ENCODE data around the gene ATP6V0C. TPM values are rescaled to one million over a fixed set of nuclear protein-coding genes. Genes with fewer than 3 reads are reported as not detected.
A peak's percentile ranks its signal among the peaks of the same experiment; 100 is the strongest.

Gene ATP6V0C
- total RNA-seq, 1 donor from 2014 or later, result 155 TPM

DNA sequence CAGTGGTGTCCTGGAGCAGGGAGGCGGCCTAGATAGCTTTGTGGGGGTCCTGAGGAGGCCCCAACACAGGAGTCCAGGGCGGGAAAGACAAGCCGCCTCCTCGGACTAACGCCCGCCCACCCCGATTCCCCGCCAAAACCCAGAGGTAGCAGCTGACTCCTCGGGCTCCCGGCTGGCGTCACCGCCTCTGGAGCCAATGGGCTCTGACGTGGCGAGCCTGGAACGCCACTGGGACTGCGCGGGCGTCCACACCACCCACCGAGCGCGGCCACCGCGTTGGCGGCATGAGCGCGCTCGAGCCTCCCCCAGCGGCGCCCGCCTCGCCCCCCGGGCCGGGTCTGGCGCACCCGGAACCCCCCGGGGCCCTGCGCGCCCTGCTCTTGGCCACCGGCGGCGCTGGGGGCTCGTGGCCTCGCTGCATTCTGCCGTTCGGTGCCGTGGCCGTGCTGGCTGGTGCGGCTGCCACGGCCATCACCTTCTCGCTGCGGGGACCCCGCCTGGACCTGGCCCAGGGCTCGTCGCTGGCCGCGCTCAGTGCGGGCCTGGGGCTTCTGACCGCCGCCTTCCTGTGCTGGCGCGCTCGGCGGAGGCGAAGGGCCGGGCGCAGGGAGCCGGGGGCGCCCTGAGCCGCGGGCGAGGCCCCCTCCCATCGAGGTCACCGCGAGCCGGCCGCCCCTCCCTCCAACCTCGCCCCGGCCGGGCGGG, 46.1 kb upstream of the ATP6V0C start:
- Mint-ChIP-seq H3K36me3 (no peaks in the 10 kb centered on the region), H3K9me3 (no peaks in the 10 kb centered on the region), H3K27ac (no peak overlapping the region), H3K4me3 (peak overlapping the region; percentile 60), H3K27me3 (peaks cover 9% of the 10 kb centered on the region), H3K4me1 (ENCODE audit: unreplicated experiment) (peaks cover 10% of the 10 kb centered on the region)
- TF ChIP-seq, protein P1, sequence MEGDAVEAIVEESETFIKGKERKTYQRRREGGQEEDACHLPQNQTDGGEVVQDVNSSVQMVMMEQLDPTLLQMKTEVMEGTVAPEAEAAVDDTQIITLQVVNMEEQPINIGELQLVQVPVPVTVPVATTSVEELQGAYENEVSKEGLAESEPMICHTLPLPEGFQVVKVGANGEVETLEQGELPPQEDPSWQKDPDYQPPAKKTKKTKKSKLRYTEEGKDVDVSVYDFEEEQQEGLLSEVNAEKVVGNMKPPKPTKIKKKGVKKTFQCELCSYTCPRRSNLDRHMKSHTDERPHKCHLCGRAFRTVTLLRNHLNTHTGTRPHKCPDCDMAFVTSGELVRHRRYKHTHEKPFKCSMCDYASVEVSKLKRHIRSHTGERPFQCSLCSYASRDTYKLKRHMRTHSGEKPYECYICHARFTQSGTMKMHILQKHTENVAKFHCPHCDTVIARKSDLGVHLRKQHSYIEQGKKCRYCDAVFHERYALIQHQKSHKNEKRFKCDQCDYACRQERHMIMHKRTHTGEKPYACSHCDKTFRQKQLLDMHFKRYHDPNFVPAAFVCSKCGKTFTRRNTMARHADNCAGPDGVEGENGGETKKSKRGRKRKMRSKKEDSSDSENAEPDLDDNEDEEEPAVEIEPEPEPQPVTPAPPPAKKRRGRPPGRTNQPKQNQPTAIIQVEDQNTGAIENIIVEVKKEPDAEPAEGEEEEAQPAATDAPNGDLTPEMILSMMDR (conservative IDR thresholded peaks at IDR 0.05), result peak; percentile 42
- DNase-seq (ENCODE audit: extremely low spot score, unreplicated experiment), result no peak

DNA sequence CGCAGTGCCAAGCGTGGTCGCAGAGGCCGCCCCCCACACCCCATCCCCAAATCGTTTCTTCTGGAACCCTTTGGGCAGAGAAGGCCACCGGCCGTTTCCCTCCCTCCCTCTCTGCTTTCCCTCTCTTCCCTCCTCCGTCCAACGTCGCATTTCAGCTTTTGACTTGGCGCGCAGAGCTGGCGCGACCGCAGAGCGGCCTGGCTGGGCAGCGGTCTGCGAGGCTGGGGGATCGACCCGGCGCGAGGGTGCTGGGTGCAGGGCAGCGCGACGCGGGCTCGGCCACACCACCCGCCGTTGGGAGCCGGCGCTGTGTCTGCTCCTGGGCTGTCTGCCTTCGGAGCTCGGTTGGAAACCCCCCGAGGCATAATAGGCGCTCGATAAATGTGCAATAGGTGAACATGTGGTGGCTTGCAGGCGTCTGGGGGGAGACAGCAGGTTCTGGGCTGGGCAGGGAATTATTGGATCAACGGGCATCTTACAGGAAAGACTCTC, 45.5 kb upstream of the ATP6V0C start:
- TF ChIP-seq, protein P1 (conservative IDR thresholded peaks at IDR 0.05), result no peak
- peak overlapping the region; percentile 78 for H3K4me3 Mint-ChIP-seq
- H3K27ac Mint-ChIP-seq, result peak overlapping the region; percentile 31
- H3K4me1 Mint-ChIP-seq (ENCODE audit: unreplicated experiment), result peaks cover 10% of the 10 kb centered on the region
- DNase-seq (ENCODE audit: extremely low spot score, unreplicated experiment), result no peak
- peaks cover 9% of the 10 kb centered on the region for H3K27me3 Mint-ChIP-seq
- no peaks in the 10 kb centered on the region for H3K9me3 Mint-ChIP-seq
- no peaks in the 10 kb centered on the region for H3K36me3 Mint-ChIP-seq

DNA sequence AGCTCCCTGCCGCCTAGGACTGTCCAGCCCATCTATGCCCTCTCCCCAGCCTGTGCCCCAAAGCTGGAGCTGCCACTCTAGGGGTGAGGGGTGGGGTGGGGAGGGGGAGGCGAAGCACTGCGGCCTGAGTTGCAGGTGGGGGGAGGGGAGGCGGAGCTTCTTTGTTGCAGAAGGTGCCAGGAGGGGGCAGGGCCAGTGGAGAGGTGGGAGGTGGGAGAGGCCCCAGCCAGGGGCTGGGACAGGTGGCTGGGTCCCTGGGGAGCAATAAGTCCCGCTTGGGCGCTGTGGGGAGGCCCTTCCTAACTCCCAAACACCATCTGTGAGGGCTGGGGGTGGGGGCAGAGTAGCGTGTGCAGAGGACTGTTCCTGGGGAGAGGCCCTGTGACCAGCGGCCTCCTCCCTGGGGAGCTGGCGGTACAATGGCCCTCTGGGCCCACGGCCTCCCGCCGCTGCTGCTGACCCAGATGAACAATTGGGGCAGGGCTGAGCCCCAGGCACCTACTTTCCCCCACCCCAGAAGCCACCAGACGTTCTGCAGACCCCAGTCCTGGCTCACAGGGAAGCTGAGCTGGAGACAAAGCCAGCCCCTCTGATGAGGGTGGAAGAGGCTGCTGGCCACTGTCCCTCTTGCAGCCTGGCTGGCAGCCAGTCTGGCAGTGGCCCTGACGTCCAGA, 44.9 kb upstream of the ATP6V0C start:
- Mint-ChIP-seq H3K36me3 (no peaks in the 10 kb centered on the region), H3K4me3 (peak overlapping the region; percentile 78), H3K4me1 (ENCODE audit: unreplicated experiment) (peaks cover 10% of the 10 kb centered on the region), H3K27me3 (peaks cover 9% of the 10 kb centered on the region), H3K9me3 (no peaks in the 10 kb centered on the region), H3K27ac (peak overlapping the region; percentile 31)
- no peak for DNase-seq (ENCODE audit: extremely low spot score, unreplicated experiment)
- TF ChIP-seq, protein P1 (conservative IDR thresholded peaks at IDR 0.05), result no peak

DNA sequence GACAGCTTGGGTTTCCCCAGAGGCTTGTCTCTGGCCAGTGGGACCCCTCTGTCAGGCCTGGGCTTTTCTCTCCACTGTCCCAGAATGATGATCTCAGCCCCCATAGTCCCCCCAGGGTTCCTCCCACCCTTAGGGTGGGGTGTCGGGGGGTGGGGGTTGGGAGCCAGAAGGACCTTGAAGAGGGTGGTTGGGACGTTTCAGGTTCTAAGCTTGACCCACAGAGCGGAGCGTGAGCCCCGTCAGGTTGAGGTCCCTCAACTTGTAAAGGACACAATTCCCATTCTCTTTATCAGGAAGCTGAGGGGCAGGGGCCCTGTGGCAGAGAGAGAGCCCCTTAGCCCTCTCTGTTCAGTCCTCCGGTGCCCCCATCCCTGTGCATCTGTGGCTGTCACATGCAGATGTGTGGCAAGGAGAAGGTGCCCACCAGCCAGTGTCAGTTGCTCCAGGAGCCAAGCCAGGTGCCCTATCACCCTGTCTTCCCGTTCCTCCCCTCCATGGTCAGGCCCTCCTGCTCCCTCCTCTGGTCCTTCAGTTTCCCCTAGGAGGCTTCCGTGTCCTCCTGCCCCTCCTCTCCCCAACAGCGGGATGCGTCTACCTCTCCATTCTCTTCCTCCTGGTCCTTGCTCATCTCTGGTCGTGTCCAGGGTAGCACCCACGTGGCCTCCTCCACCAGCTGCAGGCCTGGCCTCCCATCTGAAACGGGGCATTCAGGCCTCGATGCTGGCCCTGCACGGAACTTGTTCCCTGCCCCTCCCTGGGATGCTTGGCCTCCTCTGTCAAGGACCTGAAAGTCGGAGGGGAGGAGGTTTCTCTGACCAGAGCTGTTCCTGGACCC, 44.1 kb upstream of the ATP6V0C start:
- DNase-seq (ENCODE audit: extremely low spot score, unreplicated experiment), result no peak
- no peaks in the 10 kb centered on the region for H3K36me3 Mint-ChIP-seq
- H3K27me3 Mint-ChIP-seq, result peaks cover 9% of the 10 kb centered on the region
- peaks cover 10% of the 10 kb centered on the region for H3K4me1 Mint-ChIP-seq (ENCODE audit: unreplicated experiment)
- H3K27ac Mint-ChIP-seq, result peak overlapping the region; percentile 62
- TF ChIP-seq, protein P1 (conservative IDR thresholded peaks at IDR 0.05), result no peak
- H3K4me3 Mint-ChIP-seq, result peak overlapping the region; percentile 75
- H3K9me3 Mint-ChIP-seq, result no peaks in the 10 kb centered on the region

DNA sequence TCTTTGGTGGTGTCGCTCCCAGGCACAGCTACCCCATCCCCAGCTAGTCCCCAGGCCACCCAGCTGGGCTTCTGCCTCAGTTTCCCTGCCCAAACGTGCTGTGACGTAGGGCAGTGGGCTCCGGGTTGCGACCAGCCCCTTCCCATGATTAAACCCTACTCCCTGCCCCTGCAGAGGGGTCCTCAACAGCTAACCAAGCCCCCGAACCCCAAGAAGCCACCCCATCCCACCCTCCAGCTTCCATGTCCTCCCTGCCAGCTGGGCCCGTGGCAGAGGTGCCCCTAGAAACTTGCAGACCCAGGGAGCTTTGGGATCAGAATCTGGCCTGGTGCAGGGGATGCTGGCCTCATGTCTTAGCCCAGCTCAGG, 43.5 kb upstream of the ATP6V0C start:
- peak overlapping the region; percentile 67 for H3K4me3 Mint-ChIP-seq
- H3K9me3 Mint-ChIP-seq, result no peaks in the 10 kb centered on the region
- DNase-seq (ENCODE audit: extremely low spot score, unreplicated experiment), result no peak
- H3K27ac Mint-ChIP-seq, result peak overlapping the region; percentile 62
- H3K36me3 Mint-ChIP-seq, result no peaks in the 10 kb centered on the region
- H3K4me1 Mint-ChIP-seq (ENCODE audit: unreplicated experiment), result peaks cover 10% of the 10 kb centered on the region
- TF ChIP-seq, protein P1 (conservative IDR thresholded peaks at IDR 0.05), result no peak
- peaks cover 9% of the 10 kb centered on the region for H3K27me3 Mint-ChIP-seq
